Activated naive CD4-positive, alpha-beta T cell treated with anti-CD3 and anti-CD28 coated beads for 36 hours (primary cell): ENCODE results near the gene SGK1. TPM values are rescaled to one million over a fixed set of nuclear protein-coding genes. Genes with fewer than 3 reads are reported as not detected.
A peak's percentile ranks its signal among the peaks of the same experiment; 100 is the strongest.

ENCODE experiments used
- CTCF ChIA-PET: fragments of 350-600 bp; sonication (Branson Sonifier 250); formaldehyde crosslinking; loops from one replicate; lab custom pipeline; 2021; ENCODE audit warnings: antibody characterized with exemption; lab: Charles Lee
- DNase-seq: peaks from one replicate; pipeline ENCODE4 v3.0.0-alpha.2; 2020
- H3K27ac Mint-ChIP-seq: one replicate; pipeline ENCODE4 v1.8.0; 2021; ENCODE audit warnings: mild to moderate bottlenecking, mixed read lengths
- H3K27me3 Mint-ChIP-seq: one replicate; pipeline ENCODE4 v1.8.0; 2021; ENCODE audit warnings: low read depth, mixed read lengths
- H3K36me3 Mint-ChIP-seq: one replicate; pipeline ENCODE4 v1.8.0; 2021; ENCODE audit warnings: low read depth, mixed read lengths
- H3K4me1 Mint-ChIP-seq: one replicate; pipeline ENCODE4 v1.8.0; 2021; ENCODE audit warnings: low read depth, mixed read lengths
- H3K4me3 Mint-ChIP-seq: one replicate; pipeline ENCODE4 v1.8.0; 2021; ENCODE audit warnings: mild to moderate bottlenecking, moderate library complexity, mixed read lengths
- H3K9me3 Mint-ChIP-seq: one replicate; pipeline ENCODE4 v1.8.0; 2021; ENCODE audit warnings: mixed read lengths
- intact Hi-C: fragments of 100-400 bp; cut with micrococcal nuclease; formaldehyde crosslinking; loops from one replicate; pipeline ENCODE4 v1.15.1; 2023
- total RNA-seq, 2 experiments: library from RNA; stranded (reverse); gene quantifications; one replicate each; pipeline ENCODE4 v1.2.3, GENCODE V29; 2021

Gene SGK1
- total RNA-seq, result 100 to 1,000 TPM; 202 to 208 TPM

GRCh38 chr6:134317471-134318131 lies at the start of gene SGK1:
Gene SGK1, minus strand, starts transcription at chr6:134318112. Its CDS starts 652 bp downstream, at chr6:134317460.
- intact Hi-C loops, result loop anchor here (1.0 to 2.0 kb wide), 6 partner anchors 29 to 143 kb away; no protein-coding TSS in a partner anchor
- CTCF ChIA-PET, result interaction anchor here (0.7 to 2.3 kb wide), 6 partner anchors 11 to 130 kb away, joined by 3 to 9 read pairs (median 4); no protein-coding TSS in a partner anchor
- H3K4me3 Mint-ChIP-seq, result peak within 1 kb of the TSS; percentile 85
- peaks cover 4% of the 10 kb centered on the region for H3K36me3 Mint-ChIP-seq
- DNase-seq, result peak; percentile 43
- peaks cover 21% of the 10 kb centered on the region for H3K27me3 Mint-ChIP-seq
- peak within 1 kb of the TSS; percentile 14 for H3K27ac Mint-ChIP-seq
- peaks cover 36% of the 10 kb centered on the region for H3K4me1 Mint-ChIP-seq
- H3K9me3 Mint-ChIP-seq, result peaks cover 6% of the 10 kb centered on the region

GRCh38 chr6:134363323-134364039 lies 45.6 kb upstream of the SGK1 start:
- no peak for DNase-seq
- intact Hi-C loops, result no loop called here
- Mint-ChIP-seq H3K27ac (no peak overlapping the region), H3K4me1 (peaks cover 1% of the 10 kb centered on the region), H3K9me3 (no peaks in the 10 kb centered on the region), H3K27me3 (no peaks in the 10 kb centered on the region), H3K36me3 (no peaks in the 10 kb centered on the region), H3K4me3 (no peak overlapping the region)
- CTCF ChIA-PET, result interaction anchor here (0.7 to 0.9 kb wide), 2 partner anchors 12 to 539 kb away, joined by 3 to 4 read pairs; no protein-coding TSS in a partner anchor

DNA sequence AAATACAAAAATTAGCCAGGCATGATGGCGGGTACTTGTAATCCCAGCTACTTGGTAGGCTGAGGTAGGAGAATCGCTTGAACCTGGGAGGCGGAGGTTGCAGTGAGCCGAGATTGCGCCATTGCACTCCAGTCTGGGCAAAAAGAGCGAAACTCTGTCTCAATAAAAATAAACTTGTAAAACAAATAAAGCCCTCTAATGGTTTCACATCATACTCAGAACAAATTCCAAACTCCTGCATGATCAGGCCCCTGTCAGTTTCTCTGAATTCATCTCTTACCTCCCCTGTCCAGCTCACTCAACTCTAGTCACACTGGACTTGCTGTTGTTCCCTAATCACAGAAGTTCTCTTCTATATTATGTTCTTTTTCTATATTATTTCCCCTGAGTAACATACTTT lies 43.1 kb upstream of the SGK1 start:
- no peak for DNase-seq
- Mint-ChIP-seq H3K36me3 (no peaks in the 10 kb centered on the region), H3K4me3 (no peak overlapping the region), H3K9me3 (peaks cover 4% of the 10 kb centered on the region), H3K4me1 (peaks cover 4% of the 10 kb centered on the region), H3K27me3 (no peaks in the 10 kb centered on the region), H3K27ac (no peak overlapping the region)
- CTCF ChIA-PET, result no interaction called here
- intact Hi-C loops, result no loop called here

GRCh38 chr6:134359302-134359701 lies 41.4 kb upstream of the SGK1 start:
- no peak for DNase-seq
- Mint-ChIP-seq H3K9me3 (peaks cover 9% of the 10 kb centered on the region), H3K36me3 (no peaks in the 10 kb centered on the region), H3K4me3 (no peak overlapping the region), H3K4me1 (peaks cover 4% of the 10 kb centered on the region), H3K27ac (no peak overlapping the region), H3K27me3 (no peaks in the 10 kb centered on the region)
- intact Hi-C loops, result no loop called here
- CTCF ChIA-PET, result no interaction called here

GRCh38 chr6:134358320-134358719 lies 40.4 kb upstream of the SGK1 start:
- no peaks in the 10 kb centered on the region for H3K27me3 Mint-ChIP-seq
- intact Hi-C loops, result no loop called here
- DNase-seq, result no peak
- H3K9me3 Mint-ChIP-seq, result peaks cover 9% of the 10 kb centered on the region
- H3K4me1 Mint-ChIP-seq, result peaks cover 12% of the 10 kb centered on the region
- H3K36me3 Mint-ChIP-seq, result no peaks in the 10 kb centered on the region
- no peak overlapping the region for H3K27ac Mint-ChIP-seq
- CTCF ChIA-PET, result no interaction called here
- no peak overlapping the region for H3K4me3 Mint-ChIP-seq

- intact Hi-C loops, result no loop called here
- H3K36me3 Mint-ChIP-seq, result no peaks in the 10 kb centered on the region
Measured at GRCh38 chr6:134357022-134357487, 39.1 kb upstream of the SGK1 start.

DNA sequence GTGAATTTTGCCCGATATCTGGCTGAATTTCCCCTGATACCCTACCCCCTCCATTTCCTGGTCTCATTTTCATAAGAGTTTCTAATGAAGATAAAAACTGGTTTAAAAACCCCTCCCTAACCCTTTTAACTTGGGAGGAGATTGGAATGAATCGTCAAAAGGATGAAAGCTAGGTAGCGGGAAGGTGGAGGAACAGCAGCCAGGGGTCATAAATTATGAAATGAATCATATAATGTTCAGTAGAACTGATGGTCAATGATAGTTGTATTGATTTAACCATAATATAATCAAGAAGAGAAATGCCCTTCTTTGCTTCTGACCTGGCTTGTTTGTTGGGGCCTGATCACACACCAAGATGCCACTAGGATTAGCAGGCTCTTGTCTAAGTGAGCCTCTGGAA lies 38.5 kb upstream of the SGK1 start:
- DNase-seq, result no peak
- H3K4me3 Mint-ChIP-seq, result no peak overlapping the region
- intact Hi-C loops, result no loop called here
- peaks cover 9% of the 10 kb centered on the region for H3K9me3 Mint-ChIP-seq
- peaks cover 31% of the 10 kb centered on the region for H3K4me1 Mint-ChIP-seq
- H3K36me3 Mint-ChIP-seq, result no peaks in the 10 kb centered on the region
- H3K27me3 Mint-ChIP-seq, result no peaks in the 10 kb centered on the region
- H3K27ac Mint-ChIP-seq, result no peak overlapping the region
- CTCF ChIA-PET, result no interaction called here

More at GRCh38 chr6:134357022-134357487, 39.1 kb upstream of the SGK1 start:
- peaks cover 24% of the 10 kb centered on the region for H3K4me1 Mint-ChIP-seq
- CTCF ChIA-PET, result no interaction called here
- H3K9me3 Mint-ChIP-seq, result peaks cover 9% of the 10 kb centered on the region
- DNase-seq, result no peak
- no peaks in the 10 kb centered on the region for H3K27me3 Mint-ChIP-seq
- no peak overlapping the region for H3K4me3 Mint-ChIP-seq
- H3K27ac Mint-ChIP-seq, result no peak overlapping the region

DNA sequence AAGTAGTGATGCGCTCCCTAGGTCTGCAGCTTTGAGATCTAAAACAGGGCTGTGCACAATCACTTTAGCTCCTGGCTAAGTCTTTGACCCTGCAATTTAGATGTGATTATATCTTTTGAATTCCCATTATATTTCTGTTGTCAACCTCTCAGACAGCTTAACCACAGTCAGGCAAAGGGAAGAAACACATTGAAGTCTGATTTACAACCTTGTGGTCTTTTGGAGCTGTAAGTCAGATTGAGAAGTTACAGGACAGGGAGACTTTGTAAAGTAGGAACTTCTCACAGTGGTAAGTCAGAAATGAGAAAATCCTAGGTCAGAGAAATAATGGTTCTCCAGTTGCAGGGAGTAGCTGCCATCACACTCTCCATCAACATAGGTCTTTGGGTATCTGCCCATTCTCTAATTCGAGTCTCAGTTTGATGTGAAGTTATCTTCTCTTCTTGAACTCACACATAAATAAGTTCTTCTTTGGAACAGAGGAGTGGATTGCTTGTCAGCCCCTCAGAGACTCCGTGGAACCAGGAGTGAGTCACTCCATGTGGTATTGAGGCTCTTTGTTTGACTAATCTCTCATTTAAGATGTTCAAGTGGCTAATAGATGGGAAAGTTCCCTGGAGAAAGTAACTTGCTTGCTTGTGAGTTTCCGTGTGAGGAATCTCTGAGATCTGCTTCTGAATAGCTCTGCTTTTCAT lies 35.0 kb upstream of the SGK1 start:
- intact Hi-C loops, result loop anchor here (1.0 to 2.0 kb wide), 8 partner anchors 20 to 288 kb away; no protein-coding TSS in a partner anchor
- Mint-ChIP-seq H3K4me1 (peaks cover 29% of the 10 kb centered on the region), H3K9me3 (peaks cover 9% of the 10 kb centered on the region), H3K27me3 (no peaks in the 10 kb centered on the region), H3K36me3 (no peaks in the 10 kb centered on the region), H3K27ac (no peak overlapping the region), H3K4me3 (no peak overlapping the region)
- peak; percentile 53 for DNase-seq
- CTCF ChIA-PET, result interaction anchor here (0.7 to 1.2 kb wide), 3 partner anchors 12 to 178 kb away, joined by 3 to 4 read pairs (median 3); no protein-coding TSS in a partner anchor

DNA sequence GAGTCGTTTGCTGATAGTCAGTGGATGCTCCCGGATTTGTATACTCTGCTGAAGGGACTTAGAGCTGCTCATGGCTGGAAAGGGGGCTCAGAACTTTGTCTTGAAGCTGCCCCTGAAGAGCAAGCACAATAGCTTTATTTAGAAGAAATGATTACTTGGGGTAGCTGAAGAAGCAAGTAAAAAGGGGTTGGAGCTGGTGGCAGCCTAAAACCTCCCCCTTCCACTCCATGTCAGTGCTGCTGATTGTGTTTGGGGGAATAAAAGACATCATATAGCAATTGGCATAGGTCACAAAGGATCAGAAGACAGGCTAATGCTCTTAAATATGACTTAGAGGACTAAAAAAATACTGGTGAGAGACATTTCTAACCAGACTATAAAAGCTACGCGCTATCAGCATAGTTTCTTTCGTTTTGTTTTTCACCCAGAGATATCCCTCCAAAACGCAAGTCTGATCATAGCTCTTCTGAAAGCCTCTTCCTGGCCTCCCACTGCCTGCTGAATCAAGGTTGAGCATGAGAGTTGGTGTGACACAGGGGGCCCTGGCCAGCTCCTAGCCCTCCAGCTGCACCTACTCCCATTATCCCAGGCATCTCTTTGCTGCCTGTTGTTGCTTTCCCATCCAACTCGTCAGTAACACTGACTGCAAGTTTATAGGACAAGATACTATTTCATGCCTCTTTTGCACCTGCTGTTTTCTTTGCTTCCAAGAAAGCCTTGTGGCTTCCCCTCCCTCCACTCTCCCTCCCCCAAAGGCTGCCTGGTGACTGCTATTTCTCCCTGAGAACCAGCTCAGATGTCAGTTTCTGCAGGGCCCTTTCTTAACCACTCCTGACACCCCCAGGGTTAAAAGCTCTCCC lies 33.9 kb upstream of the SGK1 start:
- intact Hi-C loops, result loop anchor here (1.0 to 2.0 kb wide), 4 partner anchors 35 to 289 kb away; no protein-coding TSS in a partner anchor
- H3K4me3 Mint-ChIP-seq, result peak overlapping the region; percentile 71
- peak; percentile 43 for DNase-seq
- H3K27ac Mint-ChIP-seq, result peak overlapping the region; percentile 79
- CTCF ChIA-PET, result interaction anchor here (0.6 to 2.4 kb wide), 7 partner anchors 11 to 589 kb away, joined by 3 to 13 read pairs (median 4); no protein-coding TSS in a partner anchor
- H3K36me3 Mint-ChIP-seq, result no peaks in the 10 kb centered on the region
- H3K9me3 Mint-ChIP-seq, result peaks cover 9% of the 10 kb centered on the region
- H3K27me3 Mint-ChIP-seq, result no peaks in the 10 kb centered on the region
- peaks cover 29% of the 10 kb centered on the region for H3K4me1 Mint-ChIP-seq

- H3K4me1 Mint-ChIP-seq, result peaks cover 30% of the 10 kb centered on the region
- intact Hi-C loops, result no loop called here
- CTCF ChIA-PET, result no interaction called here
- H3K27ac Mint-ChIP-seq, result no peak overlapping the region
- no peak overlapping the region for H3K4me3 Mint-ChIP-seq
- no peak for DNase-seq
- no peaks in the 10 kb centered on the region for H3K27me3 Mint-ChIP-seq
- H3K36me3 Mint-ChIP-seq, result no peaks in the 10 kb centered on the region
- no peaks in the 10 kb centered on the region for H3K9me3 Mint-ChIP-seq
Measured at GRCh38 chr6:134347885-134348805, 30.2 kb upstream of the SGK1 start.
